Measurements from ENCODE around the gene LRRC8C. TPM values are rescaled to one million over a fixed set of nuclear protein-coding genes. Genes with fewer than 3 reads are reported as not detected.

The LRRC8C gene
- total and polyA plus RNA-seq, 10 of the 15 experiments (the other 5 are each of a cell fraction or from before 2014, with no cell fraction given): 2.3 to 16.3 (median 10.8) TPM

DNA sequence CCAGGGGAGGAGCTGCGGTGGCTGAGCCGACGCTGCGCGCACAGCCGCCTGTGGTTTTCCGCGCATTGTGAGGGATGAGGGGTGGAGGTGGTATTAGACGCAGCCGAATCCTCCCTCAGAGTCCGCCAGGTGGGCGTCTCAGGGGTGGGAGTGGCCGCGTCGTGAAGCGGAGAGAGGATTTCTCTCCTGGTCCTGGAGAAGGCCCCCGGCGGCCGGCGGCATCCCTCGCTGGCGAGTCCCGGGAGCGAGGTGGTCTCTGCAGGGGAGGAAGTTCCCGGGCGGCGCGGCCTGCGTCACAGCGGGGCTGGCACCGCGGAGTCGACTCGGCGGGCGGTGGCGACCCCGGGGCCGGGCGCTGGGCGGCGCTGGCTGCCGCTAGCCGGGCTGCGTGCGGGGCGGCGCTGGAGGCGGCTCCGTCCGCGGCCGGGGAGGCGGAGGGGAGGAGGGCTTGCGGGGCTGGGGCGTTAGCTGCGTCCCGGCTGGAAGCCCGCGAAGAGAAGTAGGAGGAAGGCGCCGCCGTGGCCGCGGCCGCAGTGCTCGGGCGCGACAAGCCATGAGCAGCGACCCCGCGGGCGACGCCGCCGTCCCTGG, at the start of gene LRRC8C (continued):
- no peak for TF ChIP-seq CHD2 (IDR thresholded peaks at IDR 0.05; ENCODE audit: borderline replicate concordance, low read depth, low read length)
- no peak for TF ChIP-seq MXI1 (IDR thresholded peaks at IDR 0.05; ENCODE audit: low read depth, low read length)
- TF ChIP-seq NR2C2 (IDR thresholded peaks at IDR 0.05; ENCODE audit: borderline replicate concordance, control insufficient read depth, insufficient read length, low read depth): no peak
- TF ChIP-seq PAX8 (IDR thresholded peaks at IDR 0.05): no peak
- no peak for TF ChIP-seq CHD4 (IDR thresholded peaks at IDR 0.05)
- no peak for TF ChIP-seq JUND (IDR thresholded peaks at IDR 0.05; ENCODE audit: low read depth, low read length)
- no peak for TF ChIP-seq MYC (IDR thresholded peaks at IDR 0.05; ENCODE audit: insufficient read depth, insufficient read length, insufficient replicate concordance, low read length, severe bottlenecking)
- TF ChIP-seq SIX5 (IDR thresholded peaks at IDR 0.05; ENCODE audit: low read depth, low read length, severe bottlenecking): no peak
- no peak for TF ChIP-seq ZSCAN29 (IDR thresholded peaks at IDR 0.05)
- 0 out of 2 replicates have a peak, but pooled peaks have one; percentile 31 for TF ChIP-seq NR2C1 (IDR thresholded peaks at IDR 0.05)
- peak; percentile 71 for TF ChIP-seq BACH1 (IDR thresholded peaks at IDR 0.05; ENCODE audit: borderline replicate concordance)
- no peak for TF ChIP-seq USF2 (IDR thresholded peaks at IDR 0.05; ENCODE audit: borderline replicate concordance, low read depth, low read length)
- no peak for TF ChIP-seq PAX5 (IDR thresholded peaks at IDR 0.05; ENCODE audit: borderline replicate concordance, low read depth, low read length)
- no peak for TF ChIP-seq PML (IDR thresholded peaks at IDR 0.05; ENCODE audit: low read length)
- peak; percentile 67; the same call in 1 of the 2 replicates for TF ChIP-seq RB1 (IDR thresholded peaks at IDR 0.05; ENCODE audit: borderline replicate concordance)
- TF ChIP-seq ESRRA (IDR thresholded peaks at IDR 0.05; ENCODE audit: low read length): no peak
- TF ChIP-seq SREBF2 (IDR thresholded peaks at IDR 0.05; ENCODE audit: low read length): no peak
- TF ChIP-seq, protein P1, sequence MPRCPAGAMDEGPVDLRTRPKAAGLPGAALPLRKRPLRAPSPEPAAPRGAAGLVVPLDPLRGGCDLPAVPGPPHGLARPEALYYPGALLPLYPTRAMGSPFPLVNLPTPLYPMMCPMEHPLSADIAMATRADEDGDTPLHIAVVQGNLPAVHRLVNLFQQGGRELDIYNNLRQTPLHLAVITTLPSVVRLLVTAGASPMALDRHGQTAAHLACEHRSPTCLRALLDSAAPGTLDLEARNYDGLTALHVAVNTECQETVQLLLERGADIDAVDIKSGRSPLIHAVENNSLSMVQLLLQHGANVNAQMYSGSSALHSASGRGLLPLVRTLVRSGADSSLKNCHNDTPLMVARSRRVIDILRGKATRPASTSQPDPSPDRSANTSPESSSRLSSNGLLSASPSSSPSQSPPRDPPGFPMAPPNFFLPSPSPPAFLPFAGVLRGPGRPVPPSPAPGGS (IDR thresholded peaks at IDR 0.05; ENCODE audit: borderline replicate concordance, insufficient read depth, low read depth, low read length, poor library complexity, severe bottlenecking): no peak
- peak; percentile 74 for TF ChIP-seq DPF2 (IDR thresholded peaks at IDR 0.05)
- TF ChIP-seq SREBF1 (IDR thresholded peaks at IDR 0.05; ENCODE audit: low read length): no peak
- TF ChIP-seq LARP7 (IDR thresholded peaks at IDR 0.05): peak; percentile 87; the same call in 1 of the 2 replicates
- TF ChIP-seq SUZ12 (IDR thresholded peaks at IDR 0.05; ENCODE audit: unreplicated experiment): no peak
- TF ChIP-seq WRNIP1 (IDR thresholded peaks at IDR 0.05; ENCODE audit: borderline replicate concordance, low read depth, low read length): no peak
- no peak for TF ChIP-seq KAT2A (conservative IDR thresholded peaks at IDR 0.05; ENCODE audit: control insufficient read depth, low read depth, low read length)
- no peak for TF ChIP-seq PRDM15 (CRISPR knock-in tag; IDR thresholded peaks at IDR 0.05)
- no peak; the same call in 1 of the 2 replicates for TF ChIP-seq NBN (IDR thresholded peaks at IDR 0.05)
